ENCODE measurements around the gene AEN.

AEN gene

GRCh38 chr15:88661041-88661700, 40.0 kb downstream of the AEN start:
- no peaks in the 10 kb centered on the region for H3K36me3 ChIP-seq (ENCODE audit: control insufficient read depth, insufficient read depth, low read length)
- H3K27me3 ChIP-seq (ENCODE audit: control insufficient read depth, insufficient read depth, low read length), result no peaks in the 10 kb centered on the region
- H3K27ac ChIP-seq (ENCODE audit: low read depth, low read length), result no peak overlapping the region
- no peaks in the 10 kb centered on the region for H3K9me3 ChIP-seq (ENCODE audit: control insufficient read depth, insufficient read depth, low read length)
- no peak overlapping the region for H3K4me3 ChIP-seq (ENCODE audit: low read depth, low read length)
- H3K9ac ChIP-seq (ENCODE audit: low read depth, low read length), result no peak overlapping the region
- H3K4me1 ChIP-seq (ENCODE audit: control insufficient read depth, insufficient read depth, low read length), result 0 out of 2 replicates have a peak, but pooled peaks cover 4% of the 10 kb centered on the region

- Histone ChIP-seq H3K27ac (ENCODE audit: low read depth, low read length) (no peak overlapping the region), H3K4me1 (ENCODE audit: control insufficient read depth, insufficient read depth, low read length) (0 out of 2 replicates have a peak, but pooled peaks cover 4% of the 10 kb centered on the region), H3K27me3 (ENCODE audit: control insufficient read depth, insufficient read depth, low read length) (no peaks in the 10 kb centered on the region), H3K9me3 (ENCODE audit: control insufficient read depth, insufficient read depth, low read length) (no peaks in the 10 kb centered on the region), H3K4me3 (ENCODE audit: low read depth, low read length) (no peak overlapping the region), H3K9ac (ENCODE audit: low read depth, low read length) (no peak overlapping the region), H3K36me3 (ENCODE audit: control insufficient read depth, insufficient read depth, low read length) (no peaks in the 10 kb centered on the region)
Measured at GRCh38 chr15:88661761-88662556, 40.8 kb downstream of the AEN start.

- H3K27ac ChIP-seq (ENCODE audit: low read depth, low read length), result no peak overlapping the region
- H3K9ac ChIP-seq (ENCODE audit: low read depth, low read length), result no peak overlapping the region
- H3K9me3 ChIP-seq (ENCODE audit: control insufficient read depth, insufficient read depth, low read length), result no peaks in the 10 kb centered on the region
- no peak overlapping the region for H3K4me3 ChIP-seq (ENCODE audit: low read depth, low read length)
- H3K4me1 ChIP-seq (ENCODE audit: control insufficient read depth, insufficient read depth, low read length), result 0 out of 2 replicates have a peak, but pooled peaks cover 4% of the 10 kb centered on the region
- H3K36me3 ChIP-seq (ENCODE audit: control insufficient read depth, insufficient read depth, low read length), result no peaks in the 10 kb centered on the region
- no peaks in the 10 kb centered on the region for H3K27me3 ChIP-seq (ENCODE audit: control insufficient read depth, insufficient read depth, low read length)
Measured at GRCh38 chr15:88663141-88663621, 42.0 kb downstream of the AEN start.

- Histone ChIP-seq H3K9ac (ENCODE audit: low read depth, low read length) (no peak overlapping the region), H3K4me3 (ENCODE audit: low read depth, low read length) (no peak overlapping the region), H3K27me3 (ENCODE audit: control insufficient read depth, insufficient read depth, low read length) (no peaks in the 10 kb centered on the region), H3K27ac (ENCODE audit: low read depth, low read length) (no peak overlapping the region), H3K9me3 (ENCODE audit: control insufficient read depth, insufficient read depth, low read length) (no peaks in the 10 kb centered on the region), H3K36me3 (ENCODE audit: control insufficient read depth, insufficient read depth, low read length) (no peaks in the 10 kb centered on the region), H3K4me1 (ENCODE audit: control insufficient read depth, insufficient read depth, low read length) (no peaks in the 10 kb centered on the region)
Measured at GRCh38 chr15:88664151-88664778, 43.1 kb downstream of the AEN start.

GRCh38 chr15:88674661-88675060, 53.5 kb downstream of the AEN start:
- no peaks in the 10 kb centered on the region for H3K4me1 ChIP-seq (ENCODE audit: control insufficient read depth, insufficient read depth, low read length)
- H3K36me3 ChIP-seq (ENCODE audit: control insufficient read depth, insufficient read depth, low read length), result no peaks in the 10 kb centered on the region
- H3K4me3 ChIP-seq (ENCODE audit: low read depth, low read length), result no peak overlapping the region
- H3K9me3 ChIP-seq (ENCODE audit: control insufficient read depth, insufficient read depth, low read length), result no peaks in the 10 kb centered on the region
- no peak overlapping the region for H3K27ac ChIP-seq (ENCODE audit: low read depth, low read length)
- H3K9ac ChIP-seq (ENCODE audit: low read depth, low read length), result no peak overlapping the region
- no peaks in the 10 kb centered on the region for H3K27me3 ChIP-seq (ENCODE audit: control insufficient read depth, insufficient read depth, low read length)

GRCh38 chr15:88678755-88679154, 57.6 kb downstream of the AEN start:
- H3K27ac ChIP-seq (ENCODE audit: low read depth, low read length), result no peak overlapping the region

GRCh38 chr15:88680241-88681001, 59.3 kb downstream of the AEN start:
- Histone ChIP-seq H3K4me1 (ENCODE audit: control insufficient read depth, insufficient read depth, low read length) (no peaks in the 10 kb centered on the region), H3K27me3 (ENCODE audit: control insufficient read depth, insufficient read depth, low read length) (no peaks in the 10 kb centered on the region)

More at GRCh38 chr15:88678755-88679154, 57.6 kb downstream of the AEN start:
- Histone ChIP-seq H3K9ac (ENCODE audit: low read depth, low read length) (no peak overlapping the region), H3K9me3 (ENCODE audit: control insufficient read depth, insufficient read depth, low read length) (no peaks in the 10 kb centered on the region), H3K4me1 (ENCODE audit: control insufficient read depth, insufficient read depth, low read length) (no peaks in the 10 kb centered on the region), H3K27me3 (ENCODE audit: control insufficient read depth, insufficient read depth, low read length) (no peaks in the 10 kb centered on the region), H3K36me3 (ENCODE audit: control insufficient read depth, insufficient read depth, low read length) (no peaks in the 10 kb centered on the region), H3K4me3 (ENCODE audit: low read depth, low read length) (no peak overlapping the region)

GRCh38 chr15:88681610-88682221, 60.6 kb downstream of the AEN start:
- Histone ChIP-seq H3K27ac (ENCODE audit: low read depth, low read length) (no peak overlapping the region), H3K9me3 (ENCODE audit: control insufficient read depth, insufficient read depth, low read length) (no peaks in the 10 kb centered on the region), H3K9ac (ENCODE audit: low read depth, low read length) (no peak overlapping the region), H3K4me3 (ENCODE audit: low read depth, low read length) (no peak overlapping the region), H3K36me3 (ENCODE audit: control insufficient read depth, insufficient read depth, low read length) (no peaks in the 10 kb centered on the region), H3K4me1 (ENCODE audit: control insufficient read depth, insufficient read depth, low read length) (no peaks in the 10 kb centered on the region), H3K27me3 (ENCODE audit: control insufficient read depth, insufficient read depth, low read length) (no peaks in the 10 kb centered on the region)

More at GRCh38 chr15:88680241-88681001, 59.3 kb downstream of the AEN start:
- Histone ChIP-seq H3K27ac (ENCODE audit: low read depth, low read length) (no peak overlapping the region), H3K36me3 (ENCODE audit: control insufficient read depth, insufficient read depth, low read length) (no peaks in the 10 kb centered on the region), H3K9me3 (ENCODE audit: control insufficient read depth, insufficient read depth, low read length) (no peaks in the 10 kb centered on the region), H3K9ac (ENCODE audit: low read depth, low read length) (no peak overlapping the region), H3K4me3 (ENCODE audit: low read depth, low read length) (no peak overlapping the region)
